Left lung (tissue), 10 donors: ENCODE results near the gene E4F1. TPM values are rescaled to one million over a fixed set of nuclear protein-coding genes. Genes with fewer than 3 reads are reported as not detected.
"Not testable (repeated sequence)": the region's sequence is repeated elsewhere in the genome, so short reads cannot be mapped to it uniquely, and the experiment has no call there.

Source experiments
- ATAC-seq: fragments of 200-7000 bp; cut with Tn5 transposase; one replicate; pipeline ENCODE4 v1.9.1; 2020; ENCODE audit warnings: moderate library complexity
- DNase-seq, 4 donors: peaks; one replicate each; pipeline ENCODE4 v3.0.0-alpha.2; 2013 to 2020
- H3K27ac ChIP-seq, 2 donors: fragments of 200-600 bp; sonication (generic) in 1 of 2; one replicate each; pipeline versions ENCODE4 v1.5.0 to v1.8.0; 2020 to 2021
- H3K27me3 ChIP-seq, 2 donors: fragments of 200-600 bp; sonication (generic) in 1 of 2; one replicate each; pipeline versions ENCODE4 v1.5.0 to v1.8.0; 2020 to 2021
- H3K36me3 ChIP-seq, 2 donors: fragments of 200-600 bp; sonication (generic) in 1 of 2; one replicate each; pipeline versions ENCODE4 v1.5.0 to v1.8.0; 2020 to 2021
- H3K4me1 ChIP-seq, 2 donors: fragments of 200-600 bp; one replicate each; pipeline ENCODE4 v1.8.0; 2021
- H3K4me3 ChIP-seq, 2 donors: fragments of 200-600 bp; sonication (generic) in 1 of 2; one replicate each; pipeline versions ENCODE4 v1.5.0 to v1.8.0; 2020 to 2021; ENCODE audit warnings: mild to moderate bottlenecking in 1 of 2
- H3K9me3 ChIP-seq, 2 donors: fragments of 200-600 bp; sonication (generic) in 1 of 2; one replicate each; pipeline versions ENCODE4 v1.5.0 to v1.8.0; 2020 to 2021
- intact Hi-C, 2 donors: fragments of 100-400 bp; cut with DNase I; formaldehyde crosslinking; loops; one replicate each; pipeline versions ENCODE4 v1.11.2 to v1.14.2; 2022
- polyA plus RNA-seq, 6 donors: library from polyadenylated mRNA; unstranded; fragments of 120-200 nt; gene quantifications; one replicate each; pipeline ENCODE4 v1.2.1, GENCODE V29; 2013; ENCODE audit not compliant: insufficient read length in 6 of 6
- total RNA-seq, 2 donors: library from RNA; stranded (reverse); fragmentation: NEBNext Ultra II Directional; extraction: Animal tissue kit (Norgen Biotek cat#: 25700); gene quantifications; one replicate each; pipeline ENCODE4 v1.2.1, GENCODE V29; 2021
- TF ChIP-seq, protein P1 (sequence below), 2 donors: fragments of 200-600 bp; sonication (generic) in 1 of 2; IDR thresholded peaks; one replicate each; pipeline versions ENCODE4 v1.5.0 to v1.8.0; 2021; ENCODE audit warnings: antibody characterized with exemption in 2 of 2
- donor health status: DM: no; HTN: yes; CAD: no.
- donor health status: DM: no; HTN: no; CAD: no.

E4F1 gene
- total and polyA plus RNA-seq, 8 donors, result 12.7 to 22.6 (median 17.0) TPM

DNA sequence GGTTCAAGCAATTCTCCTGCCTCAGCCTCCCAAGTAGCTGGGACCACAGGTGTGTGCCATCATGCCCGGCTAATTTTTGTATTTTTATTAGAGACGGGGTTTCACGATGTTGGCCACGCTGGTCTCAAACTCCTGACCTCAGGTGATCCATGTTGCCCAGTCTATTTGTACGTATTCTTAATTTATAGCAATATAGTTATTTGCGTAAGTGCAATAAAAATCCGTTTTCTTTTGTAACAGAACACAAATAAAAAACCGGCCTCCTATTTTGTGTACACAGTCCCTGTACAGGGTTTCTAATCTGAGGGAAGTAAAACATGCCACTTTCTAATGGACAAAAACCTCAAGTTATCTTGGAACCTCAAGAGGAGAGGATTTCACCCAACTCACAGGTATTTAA is 36.9 kb downstream of the E4F1 start:
- Histone ChIP-seq H3K27me3 (no peaks in the 10 kb centered on the region), H3K27ac (no peak overlapping the region), H3K4me3 (no peak overlapping the region), H3K9me3 (no peaks in the 10 kb centered on the region), H3K4me1 (peaks cover 0 to 7% of the 10 kb centered on the region in 2 donors), H3K36me3 (peaks cover 0 to 94% of the 10 kb centered on the region in 2 donors)
- TF ChIP-seq, protein P1, sequence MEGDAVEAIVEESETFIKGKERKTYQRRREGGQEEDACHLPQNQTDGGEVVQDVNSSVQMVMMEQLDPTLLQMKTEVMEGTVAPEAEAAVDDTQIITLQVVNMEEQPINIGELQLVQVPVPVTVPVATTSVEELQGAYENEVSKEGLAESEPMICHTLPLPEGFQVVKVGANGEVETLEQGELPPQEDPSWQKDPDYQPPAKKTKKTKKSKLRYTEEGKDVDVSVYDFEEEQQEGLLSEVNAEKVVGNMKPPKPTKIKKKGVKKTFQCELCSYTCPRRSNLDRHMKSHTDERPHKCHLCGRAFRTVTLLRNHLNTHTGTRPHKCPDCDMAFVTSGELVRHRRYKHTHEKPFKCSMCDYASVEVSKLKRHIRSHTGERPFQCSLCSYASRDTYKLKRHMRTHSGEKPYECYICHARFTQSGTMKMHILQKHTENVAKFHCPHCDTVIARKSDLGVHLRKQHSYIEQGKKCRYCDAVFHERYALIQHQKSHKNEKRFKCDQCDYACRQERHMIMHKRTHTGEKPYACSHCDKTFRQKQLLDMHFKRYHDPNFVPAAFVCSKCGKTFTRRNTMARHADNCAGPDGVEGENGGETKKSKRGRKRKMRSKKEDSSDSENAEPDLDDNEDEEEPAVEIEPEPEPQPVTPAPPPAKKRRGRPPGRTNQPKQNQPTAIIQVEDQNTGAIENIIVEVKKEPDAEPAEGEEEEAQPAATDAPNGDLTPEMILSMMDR (IDR thresholded peaks at IDR 0.05), result no peak
- intact Hi-C loops, result no loop called here
- ATAC-seq (no peak), DNase-seq (no peak)

DNA sequence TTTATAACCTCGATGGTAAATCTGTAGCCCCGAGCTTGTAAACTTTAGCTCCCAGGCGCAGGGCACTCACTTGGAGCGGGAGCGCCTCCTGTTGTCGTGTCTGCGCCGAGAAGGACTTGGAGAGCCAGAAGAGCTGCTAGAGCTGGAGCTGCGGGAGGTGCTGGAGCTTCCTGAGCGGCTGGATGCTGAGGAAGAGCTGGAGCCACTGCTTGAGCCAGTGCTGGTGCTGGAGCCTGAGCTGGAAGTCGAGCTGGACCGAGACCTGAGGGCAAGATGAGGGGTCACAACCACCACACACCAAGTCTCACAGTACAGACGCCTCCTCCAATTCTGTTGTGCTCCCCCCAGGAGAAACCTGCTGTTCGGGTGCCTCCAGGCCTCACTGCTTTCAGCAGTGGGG is 39.6 kb downstream of the E4F1 start:
- Histone ChIP-seq H3K4me1 (peaks cover 9 to 22% of the 10 kb centered on the region in 2 donors), H3K36me3 (peaks cover 0 to 66% of the 10 kb centered on the region in 2 donors)
- H3K4me3 ChIP-seq, H3K9me3 ChIP-seq, DNase-seq, ATAC-seq, H3K27me3 ChIP-seq, intact Hi-C loops, H3K27ac ChIP-seq: not testable (repeated sequence)

- H3K27me3 ChIP-seq, intact Hi-C loops, H3K9me3 ChIP-seq, DNase-seq: not testable (repeated sequence)
- H3K36me3 ChIP-seq, result peaks cover 0 to 27% of the 10 kb centered on the region in 2 donors
- H3K27ac ChIP-seq, result peak overlapping the region in 1 of 2 donors; percentile 97
- peak; percentile 5 for ATAC-seq
- H3K4me1 ChIP-seq, result peaks cover 20 to 39% of the 10 kb centered on the region in 2 donors
- peak overlapping the region; percentile 80 to 98 for H3K4me3 ChIP-seq
Measured at GRCh38 chr16:2266887-2267286, 43.5 kb downstream of the E4F1 start.

DNA sequence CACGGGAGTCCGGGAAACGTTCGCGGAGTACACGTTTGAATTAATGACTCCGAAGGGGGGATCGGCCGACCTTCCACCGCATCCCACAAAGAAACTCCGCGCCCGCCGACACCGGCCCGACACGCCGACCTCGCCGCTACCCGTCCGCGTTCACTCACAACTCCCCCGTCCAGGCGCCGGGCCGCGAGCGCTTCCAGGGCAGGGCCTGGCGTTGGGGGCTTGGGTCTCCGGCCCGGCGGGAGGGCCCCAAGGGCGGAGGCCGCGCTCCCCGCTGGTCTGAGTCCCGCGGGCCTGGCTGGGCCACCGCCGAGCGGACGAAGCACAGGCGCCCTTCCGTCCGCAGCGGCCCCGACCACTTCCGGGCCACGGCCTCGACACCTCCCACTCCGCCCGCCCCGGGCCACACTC is 44.1 kb downstream of the E4F1 start:
- peak; percentile 85 for ATAC-seq
- H3K27ac ChIP-seq, result peak overlapping the region; percentile 97 to 98
- intact Hi-C loops, H3K27me3 ChIP-seq, H3K9me3 ChIP-seq, DNase-seq: not testable (repeated sequence)
- peaks cover 20 to 44% of the 10 kb centered on the region in 2 donors for H3K4me1 ChIP-seq
- H3K4me3 ChIP-seq, result peak overlapping the region; percentile 80 to 98
- peaks cover 0 to 21% of the 10 kb centered on the region in 2 donors for H3K36me3 ChIP-seq

DNA sequence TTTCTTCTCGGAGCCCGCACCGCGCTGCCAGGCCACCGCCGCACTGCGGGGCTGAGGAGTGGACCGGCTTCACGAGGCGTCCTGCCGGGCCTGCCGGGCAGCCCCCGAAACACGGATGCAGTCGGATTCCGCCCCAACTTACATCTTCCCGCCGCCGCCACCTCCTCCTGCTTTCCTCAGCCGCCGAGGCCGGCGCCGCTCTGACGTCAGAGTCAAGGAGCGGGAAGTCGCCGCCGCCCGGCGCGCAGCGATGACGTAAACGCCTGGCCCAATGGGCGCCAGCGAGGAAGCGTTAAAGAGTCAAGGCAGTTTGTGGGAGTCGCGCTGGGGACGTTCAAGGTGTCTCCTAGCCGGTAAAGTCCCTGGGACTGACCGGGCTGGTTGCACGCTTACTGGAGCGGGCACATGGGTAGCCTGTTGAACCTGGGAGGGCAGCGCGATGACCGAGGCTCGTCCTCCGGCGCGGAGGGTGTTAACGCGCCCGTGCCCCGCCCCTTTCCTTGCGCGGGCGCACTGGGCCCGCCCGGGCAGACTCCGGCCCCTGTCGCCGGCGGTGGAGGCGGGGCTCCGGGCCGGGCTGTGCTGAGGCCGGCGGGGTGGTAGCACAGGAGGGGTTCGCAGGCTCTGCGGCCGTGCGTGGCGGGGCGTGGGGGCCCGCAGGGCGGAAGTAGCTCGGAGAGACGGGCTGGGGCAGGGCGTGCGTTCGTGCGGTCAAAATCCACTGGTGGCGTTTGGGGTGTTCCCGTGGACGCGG is 44.7 kb downstream of the E4F1 start, which contains the start of gene RNPS1:
TSS of gene RNPS1 (minus strand) at position 214 of the 754 bp plus-strand sequence. CDS start 3,483 bp downstream, outside the sequence.
- DNase-seq (peak; percentile 95 to 100 (median 98)), ATAC-seq (peak; percentile 96)
- peaks cover 20 to 45% of the 10 kb centered on the region in 2 donors for H3K4me1 ChIP-seq
- H3K36me3 ChIP-seq, result peaks cover 0 to 15% of the 10 kb centered on the region in 2 donors
- intact Hi-C loops, result no loop called here
- TF ChIP-seq, protein P1 (IDR thresholded peaks at IDR 0.05), result no peak
- peak within 1 kb of the TSS; percentile 97 to 98 for H3K27ac ChIP-seq
- H3K9me3 ChIP-seq, result no peaks in the 10 kb centered on the region
- peak within 1 kb of the TSS; percentile 80 to 98 for H3K4me3 ChIP-seq
- H3K27me3 ChIP-seq, result no peaks in the 10 kb centered on the region

GRCh38 chr16:2270070-2270462 is 46.7 kb downstream of the E4F1 start:
- H3K27ac ChIP-seq, result no peak overlapping the region
- H3K27me3 ChIP-seq, result no peaks in the 10 kb centered on the region
- no peak for DNase-seq
- no peak for ATAC-seq
- intact Hi-C loops, result no loop called here
- TF ChIP-seq, protein P1 (IDR thresholded peaks at IDR 0.05), result no peak
- no peak overlapping the region for H3K4me3 ChIP-seq
- H3K4me1 ChIP-seq, result peaks cover 20 to 41% of the 10 kb centered on the region in 2 donors
- H3K9me3 ChIP-seq, result no peaks in the 10 kb centered on the region
- no peaks in the 10 kb centered on the region for H3K36me3 ChIP-seq
